Measurements from ENCODE around the gene IGF1R.

The IGF1R gene

GRCh38 chr15:98853617-98854420 is 205.5 kb downstream of the IGF1R start:
- Mint-ChIP-seq H3K36me3 (no peaks in the 10 kb centered on the region), H3K4me1 (peaks cover 27 to 54% of the 10 kb centered on the region in 2 donors), H3K4me3 (peak overlapping the region; percentile 89 to 92), H3K27me3 (peaks cover 0 to 4% of the 10 kb centered on the region in 2 donors), H3K27ac (peak overlapping the region; percentile 92), H3K9me3 (no peaks in the 10 kb centered on the region)
- DNase-seq (no peak), ATAC-seq (replicated peaks) (no peak)

GRCh38 chr15:98854496-98854895 is 206.2 kb downstream of the IGF1R start:
- Mint-ChIP-seq H3K36me3 (no peaks in the 10 kb centered on the region), H3K27ac (no peak overlapping the region), H3K27me3 (peaks cover 0 to 4% of the 10 kb centered on the region in 2 donors), H3K9me3 (no peaks in the 10 kb centered on the region), H3K4me1 (peaks cover 29 to 57% of the 10 kb centered on the region in 2 donors), H3K4me3 (no peak overlapping the region)
- ATAC-seq (replicated peaks) (no peak), DNase-seq (no peak)

- Mint-ChIP-seq H3K27ac (no peak overlapping the region), H3K36me3 (no peaks in the 10 kb centered on the region), H3K4me3 (no peak overlapping the region), H3K4me1 (peaks cover 29 to 49% of the 10 kb centered on the region in 2 donors), H3K9me3 (no peaks in the 10 kb centered on the region), H3K27me3 (peaks cover 0 to 4% of the 10 kb centered on the region in 2 donors)
- no peak for ATAC-seq (replicated peaks)
- no peak for DNase-seq
These were observed 206.9 kb downstream of the IGF1R start for GRCh38 chr15:98855067-98855814.

GRCh38 chr15:98855815-98856531 is 207.6 kb downstream of the IGF1R start:
- ATAC-seq (replicated peaks) (no peak), DNase-seq (no peak)
- H3K4me3 Mint-ChIP-seq, result no peak overlapping the region
- H3K9me3 Mint-ChIP-seq, result no peaks in the 10 kb centered on the region
- H3K27ac Mint-ChIP-seq, result no peak overlapping the region
- H3K36me3 Mint-ChIP-seq, result no peaks in the 10 kb centered on the region
- peaks cover 22 to 42% of the 10 kb centered on the region in 2 donors for H3K4me1 Mint-ChIP-seq
- peaks cover 0 to 4% of the 10 kb centered on the region in 2 donors for H3K27me3 Mint-ChIP-seq

- Mint-ChIP-seq H3K9me3 (no peaks in the 10 kb centered on the region), H3K27ac (no peak overlapping the region), H3K4me3 (no peak overlapping the region), H3K4me1 (peaks cover 19 to 36% of the 10 kb centered on the region in 2 donors), H3K27me3 (peaks cover 0 to 4% of the 10 kb centered on the region in 2 donors), H3K36me3 (no peaks in the 10 kb centered on the region)
- DNase-seq (no peak), ATAC-seq (replicated peaks) (no peak)
These were observed 208.2 kb downstream of the IGF1R start for GRCh38 chr15:98856532-98856907.

GRCh38 chr15:98858610-98859023 is 210.3 kb downstream of the IGF1R start:
- Mint-ChIP-seq H3K9me3 (no peaks in the 10 kb centered on the region), H3K27me3 (peaks cover 0 to 4% of the 10 kb centered on the region in 2 donors), H3K36me3 (no peaks in the 10 kb centered on the region), H3K4me1 (peaks cover 11 to 20% of the 10 kb centered on the region in 2 donors), H3K27ac (peak overlapping the region; percentile 70), H3K4me3 (peak overlapping the region; percentile 62 to 82)
- DNase-seq (no peak), ATAC-seq (replicated peaks) (peak; percentile 71 to 73)

- DNase-seq, result no peak
- H3K9me3 Mint-ChIP-seq, result no peaks in the 10 kb centered on the region
- peaks cover 8 to 15% of the 10 kb centered on the region in 2 donors for H3K4me1 Mint-ChIP-seq
- no peak for ATAC-seq (replicated peaks)
- H3K36me3 Mint-ChIP-seq, result no peaks in the 10 kb centered on the region
- peaks cover 0 to 4% of the 10 kb centered on the region in 2 donors for H3K27me3 Mint-ChIP-seq
- peak overlapping the region in 1 of 2 donors; percentile 82 for H3K4me3 Mint-ChIP-seq
- peak overlapping the region; percentile 70 for H3K27ac Mint-ChIP-seq
These were observed 210.8 kb downstream of the IGF1R start for GRCh38 chr15:98859149-98859548.

GRCh38 chr15:98860281-98861041 is 212.1 kb downstream of the IGF1R start:
- no peak overlapping the region for H3K4me3 Mint-ChIP-seq
- no peaks in the 10 kb centered on the region for H3K36me3 Mint-ChIP-seq
- no peaks in the 10 kb centered on the region for H3K27me3 Mint-ChIP-seq
- peaks cover 0 to 1% of the 10 kb centered on the region in 2 donors for H3K9me3 Mint-ChIP-seq
- no peak for DNase-seq
- H3K27ac Mint-ChIP-seq, result no peak overlapping the region
- no peak for ATAC-seq (replicated peaks)
- H3K4me1 Mint-ChIP-seq, result peaks cover 7 to 17% of the 10 kb centered on the region in 2 donors

GRCh38 chr15:98861188-98861587 is 212.8 kb downstream of the IGF1R start:
- H3K4me1 Mint-ChIP-seq, result peaks cover 7 to 18% of the 10 kb centered on the region in 2 donors
- H3K9me3 Mint-ChIP-seq, result peaks cover 0 to 1% of the 10 kb centered on the region in 2 donors
- H3K27ac Mint-ChIP-seq, result no peak overlapping the region
- no peak for DNase-seq
- H3K4me3 Mint-ChIP-seq, result no peak overlapping the region
- no peak for ATAC-seq (replicated peaks)
- no peaks in the 10 kb centered on the region for H3K27me3 Mint-ChIP-seq
- no peaks in the 10 kb centered on the region for H3K36me3 Mint-ChIP-seq

GRCh38 chr15:98863983-98864382 is 215.6 kb downstream of the IGF1R start:
- no peak overlapping the region for H3K27ac Mint-ChIP-seq
- peaks cover 0 to 1% of the 10 kb centered on the region in 2 donors for H3K9me3 Mint-ChIP-seq
- peaks cover 8 to 14% of the 10 kb centered on the region in 2 donors for H3K4me1 Mint-ChIP-seq
- H3K4me3 Mint-ChIP-seq, result no peak overlapping the region
- DNase-seq, result no peak
- no peaks in the 10 kb centered on the region for H3K36me3 Mint-ChIP-seq
- no peaks in the 10 kb centered on the region for H3K27me3 Mint-ChIP-seq
- no peak for ATAC-seq (replicated peaks)

- Mint-ChIP-seq H3K4me3 (peak overlapping the region; percentile 77 to 83), H3K27me3 (no peaks in the 10 kb centered on the region), H3K36me3 (no peaks in the 10 kb centered on the region), H3K9me3 (peaks cover 0 to 1% of the 10 kb centered on the region in 2 donors), H3K4me1 (peaks cover 7 to 12% of the 10 kb centered on the region in 2 donors), H3K27ac (peak overlapping the region; percentile 95)
- ATAC-seq (replicated peaks) (peak; percentile 95 to 97), DNase-seq (peak; percentile 73)
These were observed 217.3 kb downstream of the IGF1R start for GRCh38 chr15:98865397-98866339.

- H3K9me3 Mint-ChIP-seq, result peaks cover 0 to 3% of the 10 kb centered on the region in 2 donors
These were observed 218.2 kb downstream of the IGF1R start for GRCh38 chr15:98866511-98866910.

GRCh38 chr15:98868564-98868963 is 220.2 kb downstream of the IGF1R start:
- no peak overlapping the region for H3K27ac Mint-ChIP-seq
- DNase-seq (no peak), ATAC-seq (replicated peaks) (no peak)
- no peak overlapping the region for H3K4me3 Mint-ChIP-seq
- peaks cover 0 to 5% of the 10 kb centered on the region in 2 donors for H3K27me3 Mint-ChIP-seq
- H3K36me3 Mint-ChIP-seq, result peaks cover 3 to 4% of the 10 kb centered on the region in 2 donors
- H3K9me3 Mint-ChIP-seq, result peaks cover 0 to 3% of the 10 kb centered on the region in 2 donors
- H3K4me1 Mint-ChIP-seq, result peaks cover 8 to 17% of the 10 kb centered on the region in 2 donors

More at GRCh38 chr15:98866511-98866910, 218.2 kb downstream of the IGF1R start:
- Mint-ChIP-seq H3K4me1 (peaks cover 7 to 12% of the 10 kb centered on the region in 2 donors), H3K4me3 (peak overlapping the region; percentile 77 to 83), H3K36me3 (peaks cover 2 to 4% of the 10 kb centered on the region in 2 donors), H3K27ac (peak overlapping the region; percentile 95), H3K27me3 (no peaks in the 10 kb centered on the region)
- no peak for ATAC-seq (replicated peaks)
- no peak for DNase-seq

Measured in stimulated activated naive B cell treated with anti-CD40 and anti-IgM and Interleukin-4, amounts not matched to agents 10 μg/mL and 1 μg/mL and 100 μg/mL, for 72 hours (primary cell).